Frontal cortex (tissue), 4 donors: ENCODE data around the gene TMEM184B. TPM values are rescaled to one million over a fixed set of nuclear protein-coding genes. Genes with fewer than 3 reads are reported as not detected.

Source experiments
- DNase-seq, 2 donors: peaks; one replicate each; pipeline ENCODE4 v3.0.0; 2012; ENCODE audit warnings: low spot score in 2 of 2
- FAIRE-seq: peaks from 2 replicates; lab custom pipeline; 2012; peaks lifted over from hg19 to GRCh38; lab: Jason Lieb, UNC
- total RNA-seq: library from RNA; depleted of rRNA; stranded (reverse); fragments of >200 nt; gene quantifications from one replicate; pipeline ENCODE4 v1.2.3, GENCODE V29; 2014
- donor health status: control.
- donor health status: control.
- donor health status: control.

TMEM184B gene
- 6.9 TPM for total RNA-seq

DNA sequence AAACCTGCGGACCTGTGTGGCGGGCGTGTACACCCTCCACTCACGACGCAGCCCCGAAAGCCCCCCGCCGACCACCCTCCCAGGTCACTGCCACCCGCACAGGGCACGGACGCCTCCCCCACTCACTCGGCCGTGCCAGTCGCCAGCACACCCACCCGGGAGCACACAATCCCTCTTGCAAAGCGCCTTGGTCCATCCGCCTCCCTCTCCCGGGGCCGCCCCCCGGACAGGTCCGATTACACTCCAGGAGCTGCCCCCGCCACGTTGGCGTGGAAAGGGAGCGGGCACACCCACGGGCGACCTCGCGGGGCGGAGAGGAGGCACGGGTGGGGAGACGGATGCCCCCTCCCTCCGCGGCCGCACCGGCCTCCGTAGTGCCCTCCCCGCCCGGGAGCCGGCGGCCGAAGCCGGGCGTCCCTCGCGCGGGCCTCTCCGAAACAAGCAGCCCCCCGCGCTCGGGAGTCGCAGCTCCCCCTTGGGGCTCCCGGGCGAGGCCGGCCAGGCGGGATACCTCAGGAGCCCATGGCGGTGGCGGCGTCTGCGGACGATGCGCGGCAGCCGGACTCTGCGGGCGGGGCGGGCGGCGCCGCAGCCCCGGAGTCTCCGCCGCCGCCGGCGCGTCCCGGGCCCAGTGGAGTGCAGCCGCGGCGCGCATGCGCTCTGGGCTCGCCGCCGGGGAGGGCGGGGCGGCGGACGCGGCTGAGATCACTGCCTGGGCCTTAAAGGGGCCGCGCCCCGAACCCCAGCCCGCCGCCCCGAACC lies at the start of gene TMEM184B:
TMEM184B (minus strand) TSS at position 638 of the 762 bp plus-strand sequence. CDS start 25,049 bp downstream, outside the sequence.
- FAIRE-seq = no peak
- DNase-seq = peak; percentile 93 to 94

DNA sequence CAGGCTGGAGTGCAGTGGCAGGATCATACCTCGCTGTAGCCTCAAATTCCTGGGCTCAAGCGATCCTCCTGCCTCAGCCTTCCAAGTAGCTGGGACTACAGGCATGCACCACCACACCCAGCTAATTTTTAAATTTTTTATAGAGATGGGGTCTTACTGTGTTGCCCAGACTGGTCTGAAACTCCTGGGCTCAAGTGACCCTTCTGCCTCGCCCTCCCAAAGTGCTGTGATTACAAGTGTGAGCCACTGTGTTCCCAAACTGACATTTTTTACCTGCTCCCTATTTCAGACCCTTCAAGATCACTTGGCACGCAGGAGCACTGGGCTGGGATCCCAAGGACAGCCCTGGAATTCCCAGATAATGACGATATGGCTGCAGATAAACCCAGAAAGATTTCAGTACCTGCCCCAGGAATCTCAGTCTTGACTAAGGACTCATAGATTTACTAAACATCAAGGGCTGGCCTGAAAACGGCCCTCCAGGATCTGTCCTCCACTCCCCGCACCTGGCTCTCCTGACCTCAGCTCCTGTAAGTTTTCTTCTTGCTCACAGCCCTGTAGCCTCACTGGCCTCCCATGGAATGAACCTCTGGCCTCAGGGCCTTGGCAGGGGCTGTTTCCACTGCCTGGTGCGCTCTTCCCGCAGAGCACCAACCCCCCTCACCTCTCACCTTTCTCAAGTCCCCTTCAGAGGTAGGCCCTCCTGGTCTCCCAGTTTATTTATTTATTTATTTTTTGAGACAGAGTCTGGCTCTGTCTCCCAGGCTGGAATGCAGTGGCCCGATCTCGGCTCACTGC lies 48.0 kb upstream of the TMEM184B start:
- FAIRE-seq (no peak), DNase-seq (no peak)

DNA sequence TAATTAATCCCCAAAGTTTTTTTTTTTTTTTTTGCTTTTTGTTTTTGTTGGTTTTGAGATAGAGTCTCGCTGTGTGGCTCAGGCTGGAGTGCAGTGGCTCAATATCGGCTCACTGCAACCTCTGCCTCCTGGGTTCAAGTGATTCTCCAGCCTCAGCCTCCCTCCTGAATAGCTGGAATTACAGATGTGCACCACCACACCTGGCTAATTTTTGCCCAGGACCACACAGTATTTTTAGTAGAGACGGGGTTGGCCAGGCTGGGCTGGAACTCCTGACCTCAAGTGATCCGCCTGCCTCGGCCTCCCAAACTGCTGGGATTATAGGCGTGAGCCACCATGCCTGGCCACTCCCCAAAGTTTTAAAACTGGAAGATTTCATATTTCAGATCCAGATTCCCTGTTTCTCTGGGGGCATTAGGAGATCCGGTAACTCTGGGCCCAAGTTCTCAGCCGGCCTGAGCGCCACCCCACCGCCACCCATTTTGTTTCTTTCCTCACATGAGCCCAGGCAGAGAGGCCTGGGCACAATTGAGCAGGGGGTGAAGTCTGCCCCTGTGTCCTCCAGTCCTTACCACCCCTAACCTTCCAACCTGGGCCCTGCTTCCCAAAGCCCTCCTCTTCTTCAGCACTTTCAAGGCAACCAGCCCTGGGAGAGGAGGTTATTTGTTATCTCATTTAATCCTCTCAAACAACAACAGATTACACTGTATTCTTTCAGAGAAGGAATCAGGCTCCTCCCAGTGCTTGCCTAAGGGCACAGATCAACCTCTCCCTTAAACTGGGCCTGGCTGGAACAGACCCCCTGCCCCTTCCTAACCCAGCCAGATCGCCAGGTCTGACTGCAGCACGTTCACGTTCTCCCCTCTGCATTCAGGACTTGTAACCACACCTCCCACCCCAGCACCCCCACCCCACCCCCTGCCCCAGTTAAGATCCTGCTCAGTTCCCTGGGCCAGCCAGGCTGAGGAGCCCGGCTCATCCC lies 46.3 kb upstream of the TMEM184B start:
- DNase-seq = no peak
- FAIRE-seq = no peak

DNA sequence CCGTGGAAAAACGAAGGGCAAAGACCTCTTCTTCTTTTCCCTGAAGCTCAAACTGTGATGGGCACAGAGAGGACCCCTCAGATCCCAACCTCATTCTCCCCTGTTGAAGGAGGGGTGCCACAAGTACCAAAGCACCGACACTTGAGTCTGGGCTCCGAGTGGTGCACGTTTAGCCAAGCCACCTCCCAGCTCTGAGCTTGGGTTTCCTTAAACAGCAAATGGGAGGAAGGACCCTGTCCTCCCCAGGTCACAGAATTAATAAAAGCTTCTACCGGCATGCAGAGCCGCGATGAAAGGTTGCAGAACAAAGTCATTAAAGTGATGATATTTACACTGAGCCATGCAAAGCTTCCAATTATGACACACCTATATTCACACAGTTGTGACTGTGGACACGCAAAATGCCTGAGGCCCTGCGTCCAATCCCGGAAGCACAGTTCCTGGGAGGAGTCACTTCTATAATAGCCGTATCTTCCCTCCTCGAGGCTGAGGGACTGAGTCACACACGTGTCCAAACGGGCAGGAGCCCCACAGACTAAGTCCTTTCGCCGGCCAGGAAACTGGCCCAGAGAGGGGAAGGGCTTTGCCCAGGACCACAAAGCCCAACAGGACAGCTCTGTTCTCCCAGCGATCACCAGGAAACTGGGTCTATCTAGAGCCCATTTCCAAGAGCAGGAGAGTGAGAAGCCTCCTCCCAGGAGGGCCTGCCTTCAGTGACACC lies 45.3 kb upstream of the TMEM184B start:
- DNase-seq (peak in 1 of 2 donors; percentile 80), FAIRE-seq (no peak)

DNA sequence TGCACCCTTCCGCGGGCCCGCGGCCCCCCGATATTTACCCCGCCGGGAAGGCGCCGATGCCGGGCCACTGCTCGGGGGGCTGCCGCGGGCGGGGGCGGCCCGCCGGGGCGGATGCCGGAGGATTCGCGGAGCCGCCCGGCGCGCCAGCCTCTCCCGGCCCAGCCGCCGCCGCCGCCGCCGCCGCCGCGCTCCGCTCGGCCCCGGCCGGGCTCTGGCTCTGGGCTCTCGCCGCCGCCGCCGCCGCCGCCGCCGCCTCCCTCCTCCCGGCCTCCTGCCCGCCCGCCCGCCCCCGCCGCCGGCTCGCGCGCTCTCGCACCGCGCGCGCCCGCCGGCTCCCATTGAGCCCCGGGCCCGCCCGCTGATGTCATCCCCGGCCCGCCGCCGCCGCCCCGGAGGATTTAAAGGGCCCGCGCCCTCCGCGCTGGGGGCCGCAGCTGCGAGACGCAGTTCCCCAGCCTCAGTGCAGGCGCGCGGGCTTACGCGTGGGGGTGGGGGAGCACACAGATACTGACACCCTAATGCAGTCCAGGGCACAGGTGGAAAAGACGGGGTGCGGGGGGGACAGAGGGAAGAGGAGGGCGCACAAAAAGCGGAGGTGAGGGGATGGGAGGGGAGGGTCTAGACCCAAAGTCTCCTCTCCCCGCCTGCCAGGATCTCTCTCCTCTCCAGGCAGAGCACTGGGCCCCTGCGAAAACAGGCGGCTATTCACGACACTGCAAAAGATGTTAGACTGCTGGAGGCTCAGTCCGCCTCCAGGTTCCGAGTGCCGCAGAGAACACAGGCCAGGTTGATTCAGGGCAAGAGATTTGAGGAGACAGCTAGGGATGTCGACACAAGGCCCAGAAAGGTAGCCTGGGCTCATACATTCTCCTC lies 44.5 kb upstream of the TMEM184B start, which contains the start of gene CSNK1E:
CSNK1E (minus strand) TSS at position 312 of the 873 bp plus-strand sequence. CDS start 3,276 bp downstream, outside the sequence.
- FAIRE-seq (no peak), DNase-seq (peak; percentile 93 to 95)

DNA sequence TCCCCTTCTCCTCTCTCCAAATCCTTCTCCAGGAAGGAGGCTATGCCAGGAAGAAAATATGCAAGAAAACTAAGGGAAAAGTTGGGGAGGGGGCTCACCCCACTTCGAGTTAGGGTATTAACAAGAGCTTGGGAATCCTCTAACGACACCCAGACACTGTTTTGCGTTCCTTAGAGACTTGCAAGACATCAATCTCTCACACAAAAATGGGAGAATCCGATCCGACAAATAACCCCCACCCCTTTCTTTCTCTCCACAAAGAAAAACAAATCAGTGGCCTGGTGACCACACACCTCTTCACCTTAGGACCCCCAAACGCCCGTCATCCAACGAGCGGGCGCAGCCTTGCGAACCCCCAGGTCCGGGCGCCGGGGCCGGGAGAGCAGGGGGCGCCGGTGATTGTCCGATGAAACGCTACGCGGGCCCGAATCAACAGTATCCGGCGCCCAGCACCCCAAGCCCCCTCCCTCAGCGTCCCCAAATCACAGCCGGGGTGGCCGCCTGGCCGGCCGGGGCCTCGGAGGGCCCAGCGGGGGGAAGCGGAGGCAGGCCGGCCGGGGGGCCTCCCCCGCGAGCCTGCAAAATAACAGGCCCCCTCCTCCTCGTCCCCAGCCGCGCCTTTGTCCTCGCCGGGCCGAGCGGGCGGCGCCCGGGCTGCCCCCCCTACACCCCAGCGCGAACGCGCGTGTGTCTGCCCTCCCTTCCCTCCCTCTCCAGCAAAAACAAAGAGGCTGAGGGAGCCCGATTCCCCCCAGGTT lies 43.7 kb upstream of the TMEM184B start:
- peak; percentile 80 to 91 for DNase-seq
- FAIRE-seq = no peak

DNA sequence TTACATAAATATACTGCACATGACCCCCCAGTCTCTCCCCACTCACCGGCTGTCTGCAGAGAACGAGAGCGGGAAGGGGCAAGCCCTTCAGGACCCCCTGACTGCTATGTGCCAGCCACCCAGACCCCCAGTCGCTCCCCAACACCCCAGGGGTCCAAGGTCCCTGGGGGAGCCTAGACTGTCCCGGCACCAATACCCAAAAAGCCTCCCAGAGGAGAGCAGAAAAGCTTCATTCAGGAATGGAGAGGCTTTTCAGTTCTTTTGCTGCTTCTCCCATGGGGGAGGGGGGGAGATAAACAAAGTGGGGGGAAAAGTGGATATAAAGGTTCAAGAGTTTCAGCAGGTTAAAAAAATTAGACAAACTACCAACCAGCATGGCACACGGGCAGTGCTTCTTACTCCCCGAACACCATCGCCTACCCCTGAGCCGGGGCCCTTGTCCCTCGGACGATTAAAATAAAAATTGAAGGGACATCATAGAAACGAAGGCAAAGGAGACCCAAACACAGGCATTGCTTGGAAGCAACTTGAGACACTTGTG lies 43.1 kb upstream of the TMEM184B start:
- DNase-seq = peak in 1 of 2 donors; percentile 51
- FAIRE-seq = no peak

DNA sequence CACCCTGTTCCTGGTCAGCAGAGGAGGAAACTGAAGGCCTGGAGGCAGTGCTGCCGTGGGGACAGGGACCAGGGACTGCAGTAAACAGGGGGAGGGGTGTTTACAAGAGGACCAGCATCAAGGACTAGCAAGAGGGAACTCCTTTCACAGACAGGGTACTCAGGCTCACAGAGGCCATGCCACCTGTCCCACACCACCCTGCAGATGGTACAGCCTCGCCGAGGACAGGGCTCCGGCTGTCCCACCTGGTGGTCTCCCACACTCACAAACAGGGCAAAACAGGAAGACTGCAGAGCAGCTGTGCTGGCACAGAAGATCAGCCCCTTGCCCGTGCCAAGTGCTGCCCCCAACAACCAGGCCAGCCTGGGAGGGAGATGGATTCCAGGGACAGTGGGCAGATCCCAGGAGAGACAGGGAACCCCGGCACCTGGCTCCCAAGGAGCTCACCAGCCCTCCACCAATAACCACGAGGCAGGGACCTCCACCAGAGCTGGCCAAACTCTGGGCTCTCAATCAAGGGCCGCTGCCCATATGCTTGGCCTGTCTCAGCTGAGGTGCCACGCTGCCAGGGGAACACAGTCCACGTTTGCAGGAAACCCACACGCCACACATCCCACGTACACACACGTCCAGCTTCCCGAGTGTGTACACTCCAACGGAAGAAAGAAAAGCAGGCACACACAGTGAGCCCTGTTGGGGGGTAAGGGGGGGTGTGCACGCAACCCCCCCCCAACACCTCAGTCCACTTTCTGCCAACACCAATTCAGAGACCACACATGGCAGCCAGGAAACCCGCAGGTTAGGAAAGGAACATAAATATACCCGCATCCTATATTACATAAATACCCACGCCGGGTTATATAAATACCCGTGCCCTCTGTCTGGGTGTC lies 42.4 kb upstream of the TMEM184B start:
- DNase-seq (no peak), FAIRE-seq (no peak)

DNA sequence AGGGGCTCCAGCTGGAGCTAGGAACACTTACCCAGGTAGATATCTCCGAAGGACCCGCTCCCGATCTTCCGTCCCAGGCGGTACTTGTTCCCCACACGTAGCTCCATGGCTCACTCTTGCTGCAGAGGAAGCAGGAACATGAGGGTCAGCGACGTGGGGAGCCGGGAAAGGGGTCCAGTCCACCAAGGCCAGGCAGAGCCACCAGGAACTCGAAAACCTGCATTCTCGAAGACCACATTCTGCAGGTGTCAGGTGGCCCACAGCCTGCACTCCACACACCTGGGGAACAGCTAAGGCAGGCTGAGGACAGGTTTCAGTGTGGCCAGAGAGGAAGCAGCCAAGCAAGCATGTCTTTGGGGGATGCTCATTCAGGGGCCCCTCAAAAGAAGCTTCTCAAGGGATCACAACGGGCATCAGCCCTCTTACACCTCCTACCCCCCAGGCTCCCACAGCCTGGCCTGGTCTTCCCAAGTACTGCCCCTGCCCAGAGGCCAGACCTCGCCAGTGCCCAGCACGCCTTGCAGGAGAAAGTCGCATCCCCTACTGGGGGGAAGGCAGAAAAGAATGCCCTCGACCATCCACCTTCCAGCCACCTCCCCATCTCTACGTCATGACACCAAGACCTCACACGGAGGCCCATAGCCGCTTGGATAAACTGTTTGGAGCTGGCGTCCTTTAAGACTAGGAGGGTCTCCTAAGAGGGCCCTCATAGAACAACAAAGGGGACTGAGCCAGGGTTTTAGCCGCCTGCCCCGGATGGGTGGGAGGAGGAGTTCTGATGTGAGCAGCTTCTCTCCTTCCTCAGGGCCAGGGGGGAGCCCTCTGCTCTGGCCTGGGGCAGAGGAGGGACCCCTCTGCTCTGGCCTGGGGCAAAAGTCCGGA lies 41.5 kb upstream of the TMEM184B start:
- no peak for FAIRE-seq
- DNase-seq = no peak

DNA sequence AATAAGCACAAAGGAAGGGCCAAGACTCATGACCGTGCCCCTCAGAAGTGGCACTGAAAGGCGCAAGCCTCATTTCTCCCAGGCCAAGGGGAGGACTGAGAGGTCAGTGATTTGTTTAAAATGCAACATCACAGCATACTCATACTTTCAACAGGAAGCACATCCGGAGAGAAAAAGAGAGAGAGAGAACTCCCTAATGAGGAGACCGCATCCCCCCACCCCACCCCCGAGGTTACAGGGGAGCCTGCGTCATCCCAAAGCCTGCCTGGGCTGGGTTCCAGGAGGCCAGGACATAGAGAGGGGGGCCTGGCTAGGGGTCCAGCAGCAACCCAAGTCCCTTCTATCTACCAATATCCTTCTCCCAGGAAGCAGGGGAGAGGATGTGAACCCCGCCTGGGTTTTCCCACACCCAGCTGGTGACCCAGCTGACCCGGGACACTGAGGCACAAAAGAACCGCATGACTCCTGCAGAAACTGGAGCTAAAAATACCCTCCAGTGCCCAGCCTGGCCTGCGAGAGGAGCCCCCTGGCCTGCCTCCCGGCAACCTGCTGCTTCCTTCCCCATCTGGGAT lies 40.7 kb upstream of the TMEM184B start:
- no peak for FAIRE-seq
- no peak for DNase-seq

DNA sequence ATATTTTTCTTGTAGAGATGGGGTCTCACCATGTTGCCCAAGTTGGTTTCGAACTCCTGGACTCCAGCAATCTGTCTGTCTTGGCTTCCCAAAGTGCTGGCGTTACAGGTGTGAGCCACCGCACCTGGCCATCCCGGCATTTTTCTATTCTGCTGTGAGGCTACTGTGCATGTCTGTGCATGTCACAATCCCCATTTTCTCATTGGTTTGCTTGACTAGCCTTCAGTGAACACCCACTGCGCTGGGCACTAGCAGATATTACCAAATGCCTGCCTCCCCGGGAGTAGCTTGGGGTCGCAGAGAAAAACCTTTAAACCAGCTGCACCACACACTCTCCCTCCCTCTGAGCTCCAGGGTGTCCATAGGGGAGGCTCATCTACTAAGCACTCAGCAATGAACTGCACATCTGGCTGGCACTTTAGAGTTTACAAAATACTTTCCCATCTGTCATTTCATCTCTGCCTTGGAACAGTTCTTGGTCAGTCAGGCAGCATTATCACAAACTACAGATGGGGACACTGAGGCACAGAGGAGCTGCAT lies 39.5 kb upstream of the TMEM184B start:
- DNase-seq (no peak), FAIRE-seq (no peak)

DNA sequence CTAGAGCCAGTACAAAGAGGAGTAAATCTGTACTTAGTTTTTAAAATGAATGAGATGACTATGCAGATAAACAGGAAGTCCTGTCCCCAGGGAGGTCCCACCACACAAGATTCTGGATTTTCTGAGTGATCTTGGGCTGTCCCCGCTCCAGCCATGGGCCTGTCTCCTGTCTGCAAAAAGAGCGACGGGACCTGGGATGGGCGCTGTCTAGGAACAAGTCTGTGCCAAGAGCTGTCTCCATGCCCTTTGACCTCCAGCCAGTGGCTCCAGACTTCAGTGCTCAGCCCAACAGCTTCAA lies 38.5 kb upstream of the TMEM184B start:
- FAIRE-seq (no peak), DNase-seq (no peak)

DNA sequence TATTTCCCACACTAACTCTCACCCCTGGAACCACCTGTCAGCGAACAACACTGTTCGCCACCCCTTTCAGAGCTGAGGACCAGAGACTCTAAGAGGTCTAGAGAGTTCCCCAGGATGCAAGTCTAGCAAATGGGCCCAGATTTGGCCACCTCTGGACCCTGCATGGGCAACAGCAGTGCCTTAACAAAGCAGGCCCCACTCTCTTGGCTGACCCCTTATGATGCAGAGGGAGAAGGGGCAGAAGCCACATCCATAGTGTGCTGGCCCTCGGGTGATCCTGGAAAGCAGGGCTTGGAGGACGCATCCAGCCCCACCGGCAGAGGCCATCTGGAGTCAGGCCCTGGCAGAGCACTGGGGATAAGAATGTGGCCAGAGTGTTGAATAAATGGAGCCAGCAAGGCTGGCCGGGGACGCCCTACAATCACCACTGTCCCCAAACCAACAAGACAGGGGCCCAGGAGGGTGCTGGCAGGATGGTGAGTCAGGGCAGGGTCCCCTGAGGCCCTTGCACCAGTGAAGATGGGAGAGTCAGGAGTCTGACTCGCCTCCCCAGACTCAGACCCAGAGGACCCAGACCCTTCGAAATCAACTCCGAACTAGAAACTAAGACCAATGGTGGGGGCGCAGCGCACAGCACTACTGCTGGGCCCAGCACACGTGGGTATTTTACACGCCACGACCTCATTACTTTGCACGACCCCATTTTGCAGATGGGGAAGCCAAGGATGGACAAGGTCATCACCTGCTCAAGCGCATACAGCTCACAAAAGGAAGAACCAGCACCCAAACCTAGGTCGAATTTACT lies 37.9 kb upstream of the TMEM184B start:
- DNase-seq (no peak), FAIRE-seq (no peak)
